NK-92 (cell line): ENCODE results near the gene KLHL12.

Experiments
- DNase-seq: peaks from one replicate; lab custom pipeline; 2025; ENCODE audit not compliant: unreplicated experiment; lab: John Stamatoyannopoulos, UW

The KLHL12 gene

DNA sequence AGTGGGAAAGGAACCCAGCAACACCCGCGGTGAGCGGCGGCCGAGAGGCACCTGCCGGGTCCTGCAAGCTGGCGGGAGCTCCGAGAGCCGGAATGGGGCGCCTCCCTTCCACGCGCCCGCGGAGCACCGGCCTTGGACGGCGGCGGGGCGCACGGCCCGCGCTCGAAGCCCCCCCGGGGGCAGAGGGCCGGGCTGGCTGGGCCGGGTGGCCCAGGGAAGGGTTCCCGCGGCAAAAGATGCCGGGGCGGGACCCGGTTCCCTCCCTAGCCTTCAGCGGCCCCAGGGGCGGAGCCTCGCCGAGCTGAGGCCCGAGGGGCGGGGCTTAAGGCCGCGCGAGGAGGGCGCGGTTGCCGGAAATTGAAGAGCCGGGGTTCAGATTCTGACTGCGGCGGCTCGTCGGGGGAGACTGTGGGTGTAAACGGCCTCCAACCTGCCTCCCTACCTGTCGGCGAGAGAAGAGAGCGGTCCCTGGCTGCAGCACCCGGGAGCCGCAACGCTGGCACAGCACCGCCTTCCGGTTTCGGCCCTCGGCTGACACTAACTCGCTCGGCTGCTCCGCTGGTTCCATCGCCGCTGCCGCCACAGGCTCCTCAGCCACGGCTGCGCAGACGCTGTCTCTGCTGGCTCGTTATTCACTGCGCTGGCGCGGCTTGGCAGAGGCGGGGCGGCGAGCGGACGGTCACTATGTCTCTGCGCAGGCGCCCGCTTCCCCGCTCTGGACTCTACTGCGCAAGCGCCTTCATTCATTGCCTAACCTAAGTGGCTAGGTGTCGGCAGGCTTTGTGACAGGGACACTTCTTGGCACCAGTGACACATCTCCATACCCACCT is 38.3 kb downstream of the KLHL12 start, which contains the start of gene RABIF:
Gene RABIF (minus strand): TSS at position 619 of the 830 bp plus-strand sequence. CDS start 51 bp downstream, at position 568.
- peak; percentile 83 for DNase-seq

DNA sequence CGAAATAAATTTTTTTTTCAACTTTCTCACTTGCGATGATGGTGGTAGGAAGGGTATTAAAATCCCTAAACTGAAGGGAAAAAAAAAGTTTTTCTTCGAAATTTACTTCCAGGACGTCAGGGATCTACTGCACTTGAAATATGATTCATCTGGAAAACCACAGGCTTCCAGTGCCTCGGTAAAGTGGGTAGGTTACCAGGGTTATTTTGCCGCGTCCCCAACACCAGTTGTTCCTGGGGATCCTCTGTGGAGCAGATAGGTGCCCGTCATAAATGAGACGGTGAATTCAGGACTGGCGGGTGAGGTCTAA is 38.9 kb downstream of the KLHL12 start:
- DNase-seq, result no peak

DNA sequence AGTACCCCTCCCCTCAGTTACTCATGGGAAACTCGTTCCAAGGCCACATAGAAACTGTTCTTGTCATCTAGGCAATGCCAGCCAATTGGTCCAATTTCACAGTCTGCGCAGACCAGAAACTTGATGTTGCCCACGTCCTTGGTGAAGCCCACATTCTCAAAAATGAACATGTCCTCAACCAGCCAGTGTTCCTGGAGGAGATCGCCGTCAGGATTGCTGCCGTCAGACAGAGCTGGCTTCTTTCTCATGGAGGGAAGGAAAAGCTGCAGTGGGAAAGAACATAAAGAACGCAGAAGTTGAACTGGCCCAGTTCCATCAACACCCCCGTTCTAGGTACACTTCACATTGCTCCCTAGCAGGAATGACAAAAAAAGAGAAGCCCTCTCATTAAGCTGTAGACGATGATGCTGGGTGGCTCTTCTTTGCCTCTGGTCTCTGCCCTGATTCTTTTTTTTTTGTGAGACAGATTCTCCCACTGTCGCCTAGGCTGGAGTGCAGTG is 46.0 kb downstream of the KLHL12 start:
- DNase-seq, result no peak

DNA sequence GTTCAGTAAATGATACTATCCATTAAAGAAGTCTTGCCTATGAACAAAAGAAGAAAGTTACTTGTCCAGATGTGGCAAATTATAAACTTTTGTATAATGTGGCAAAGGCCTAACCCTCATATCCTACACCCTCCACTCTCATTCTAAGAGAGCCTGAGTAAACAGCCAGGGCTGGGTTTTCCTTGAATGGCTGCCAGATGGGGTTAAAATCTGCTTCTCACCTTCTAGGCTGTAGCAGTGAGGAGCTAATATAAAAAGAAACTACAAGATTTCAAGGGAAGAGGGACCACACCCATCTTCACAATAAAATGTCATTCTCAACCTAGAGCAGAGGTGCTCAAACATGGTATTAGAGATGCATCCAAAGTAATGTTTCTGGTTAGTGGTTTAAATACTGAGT is 47.0 kb downstream of the KLHL12 start:
- DNase-seq, result no peak

DNA sequence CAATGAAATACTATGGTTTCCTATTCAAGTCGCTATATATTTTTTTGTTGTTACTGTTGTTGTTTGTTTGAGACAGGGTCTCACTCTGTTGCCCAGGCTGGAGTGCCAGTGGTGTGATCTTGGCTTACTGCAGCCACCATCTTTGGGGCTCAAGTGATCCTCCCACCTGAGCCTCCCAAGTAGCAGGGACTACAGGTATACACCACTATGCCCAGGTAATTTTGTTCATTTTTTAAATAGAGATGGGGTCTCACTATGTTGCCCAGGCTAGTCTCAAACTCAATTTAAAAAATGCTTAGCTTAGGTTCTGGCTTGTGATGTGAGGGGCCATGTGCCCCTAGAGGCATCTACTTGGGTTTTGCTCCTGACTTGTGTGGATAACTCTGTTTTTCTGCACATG is 47.9 kb downstream of the KLHL12 start:
- no peak for DNase-seq

DNA sequence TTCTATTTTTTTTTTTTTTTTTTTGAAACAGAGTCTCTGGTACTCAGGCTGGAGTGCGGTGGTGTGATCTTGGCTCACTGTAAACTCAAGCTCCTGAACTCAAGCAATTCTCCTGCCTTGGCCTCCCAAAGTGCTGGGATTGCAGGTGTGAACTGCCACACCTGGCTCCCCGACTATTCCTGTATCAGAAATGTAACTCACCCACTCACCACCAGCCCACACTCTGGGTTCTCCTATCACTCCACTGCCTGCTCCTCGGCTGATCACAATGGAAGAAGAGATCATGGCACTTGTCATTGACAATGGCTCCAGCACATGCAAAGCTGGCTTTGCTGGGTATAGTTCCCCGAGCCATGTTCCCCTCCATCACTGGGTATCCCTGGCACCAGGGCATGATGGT is 54.0 kb downstream of the KLHL12 start:
- no peak for DNase-seq

DNA sequence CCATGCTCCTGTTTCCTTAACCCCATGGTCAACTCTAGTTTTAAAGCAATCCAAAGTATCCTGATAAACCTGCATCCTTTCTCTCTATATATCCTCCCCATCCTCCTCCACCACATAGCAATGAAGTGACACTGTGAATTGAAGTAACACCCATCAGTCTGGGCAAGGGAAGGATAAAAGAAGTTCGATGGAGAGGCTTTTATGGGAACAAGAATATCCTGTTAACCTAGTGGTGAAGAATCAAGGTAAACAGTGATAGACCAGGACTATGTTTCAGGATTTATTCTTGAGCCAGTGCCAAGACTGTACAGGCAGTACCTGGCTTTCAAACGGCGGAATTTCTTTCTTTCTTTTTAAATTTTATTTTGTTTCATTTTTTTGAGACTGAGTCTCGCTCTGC is 55.7 kb downstream of the KLHL12 start:
- DNase-seq, result no peak

DNA sequence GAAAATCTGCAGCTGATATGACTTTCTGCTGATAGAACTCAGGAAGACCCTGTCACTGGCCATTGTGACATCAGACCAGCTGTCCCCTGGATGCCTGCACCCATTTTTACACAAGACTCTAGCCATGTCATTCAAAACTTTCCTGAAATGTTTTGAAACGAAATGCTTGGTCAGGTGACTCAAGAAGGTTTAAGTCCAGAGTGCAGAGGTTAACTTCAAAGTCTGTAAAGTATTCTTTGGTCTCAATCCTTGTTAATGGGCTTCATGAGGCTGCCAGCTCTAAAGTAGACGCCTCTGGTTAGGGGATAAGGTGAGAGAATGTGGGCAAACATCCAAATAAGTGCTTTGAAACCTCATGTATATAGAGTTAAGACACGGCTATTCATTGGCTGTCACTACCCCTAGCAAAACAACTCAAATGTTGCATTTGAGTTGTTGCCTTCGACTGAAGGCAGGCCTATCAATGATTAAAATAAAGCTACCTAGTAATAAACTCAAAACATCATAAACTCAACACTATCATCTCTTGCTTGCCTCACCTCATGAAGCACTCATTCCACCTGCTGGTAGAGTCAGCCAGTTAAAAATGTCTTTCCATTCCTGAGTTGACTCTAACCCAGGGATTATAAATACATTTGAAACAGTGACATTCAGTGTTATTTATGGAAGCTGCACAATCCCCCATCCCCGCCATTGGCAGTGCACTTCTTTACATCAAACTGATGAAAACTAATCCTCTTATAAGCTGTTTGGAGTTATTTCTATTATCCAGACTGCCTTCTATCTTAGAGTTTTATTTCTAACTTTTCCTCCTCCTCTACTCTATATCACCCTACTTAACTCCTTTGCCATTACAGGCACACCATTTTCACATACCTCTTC is 64.1 kb downstream of the KLHL12 start:
- DNase-seq, result no peak

DNA sequence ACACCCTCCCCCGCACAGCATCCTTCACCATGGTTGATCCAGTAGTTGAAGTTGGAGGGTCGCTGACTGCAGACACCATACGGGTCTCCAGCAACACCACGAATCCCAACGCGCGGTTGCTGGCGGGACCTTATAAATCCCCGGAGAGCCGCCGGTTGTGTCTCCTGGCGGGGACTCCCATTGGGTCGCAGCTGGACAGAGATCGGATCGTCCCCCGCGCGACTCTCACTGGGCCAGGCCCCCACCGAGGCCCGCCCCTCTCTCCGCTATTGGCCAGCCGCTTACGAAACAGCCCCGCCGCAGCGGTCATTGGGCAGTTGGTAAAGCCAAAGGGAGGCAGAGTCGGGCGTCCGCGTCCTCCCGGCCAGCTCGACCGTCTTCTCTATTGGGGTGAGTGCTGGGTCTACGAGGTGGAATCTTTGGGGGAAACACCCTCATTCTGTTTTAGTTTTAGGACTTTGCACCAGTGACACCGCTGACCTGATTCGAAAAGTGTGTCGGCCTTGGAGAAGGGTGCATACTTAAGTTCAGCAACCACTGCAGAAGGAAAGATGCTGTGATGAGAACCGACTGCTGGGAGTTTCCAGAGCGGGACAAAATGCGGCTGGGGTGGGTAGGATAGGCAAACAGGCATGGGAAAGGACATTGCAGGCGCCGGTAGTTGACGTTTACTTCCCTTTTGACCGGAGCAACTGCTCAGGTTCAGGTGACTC is 65.5 kb downstream of the KLHL12 start:
- DNase-seq, result no peak

DNA sequence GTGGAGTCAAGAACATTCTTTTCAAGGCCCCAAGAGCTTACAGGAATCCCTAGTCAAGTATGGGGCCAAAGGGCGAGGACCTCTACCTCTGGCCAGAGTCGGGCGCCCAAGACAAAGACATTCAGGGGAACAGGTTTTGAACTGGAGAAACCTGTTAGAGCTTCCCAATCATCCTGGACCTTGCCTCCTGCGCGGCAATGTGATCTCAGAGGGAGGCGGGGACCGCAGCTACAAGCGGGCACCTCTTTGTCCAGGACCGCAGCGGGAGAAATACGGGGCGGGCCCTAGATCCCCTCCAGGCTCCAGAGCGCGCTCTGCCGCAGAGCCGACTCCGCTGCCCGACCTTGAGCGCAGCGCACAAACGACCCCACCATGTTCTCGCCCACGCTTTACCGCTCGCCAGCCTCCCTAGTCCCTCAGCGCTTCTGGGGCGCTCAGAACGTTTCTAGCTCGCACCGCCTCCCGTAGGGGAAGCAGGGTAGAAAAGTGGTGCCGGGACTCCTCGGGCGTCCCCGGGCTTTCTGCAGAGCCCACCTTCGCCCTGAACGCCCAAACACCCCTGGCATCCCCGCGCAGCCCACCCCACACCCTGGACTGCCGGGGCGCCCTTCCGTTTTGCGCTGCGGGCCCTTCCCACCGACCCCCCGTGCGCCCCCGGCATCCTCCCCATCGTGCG is 66.2 kb downstream of the KLHL12 start:
- no peak for DNase-seq

DNA sequence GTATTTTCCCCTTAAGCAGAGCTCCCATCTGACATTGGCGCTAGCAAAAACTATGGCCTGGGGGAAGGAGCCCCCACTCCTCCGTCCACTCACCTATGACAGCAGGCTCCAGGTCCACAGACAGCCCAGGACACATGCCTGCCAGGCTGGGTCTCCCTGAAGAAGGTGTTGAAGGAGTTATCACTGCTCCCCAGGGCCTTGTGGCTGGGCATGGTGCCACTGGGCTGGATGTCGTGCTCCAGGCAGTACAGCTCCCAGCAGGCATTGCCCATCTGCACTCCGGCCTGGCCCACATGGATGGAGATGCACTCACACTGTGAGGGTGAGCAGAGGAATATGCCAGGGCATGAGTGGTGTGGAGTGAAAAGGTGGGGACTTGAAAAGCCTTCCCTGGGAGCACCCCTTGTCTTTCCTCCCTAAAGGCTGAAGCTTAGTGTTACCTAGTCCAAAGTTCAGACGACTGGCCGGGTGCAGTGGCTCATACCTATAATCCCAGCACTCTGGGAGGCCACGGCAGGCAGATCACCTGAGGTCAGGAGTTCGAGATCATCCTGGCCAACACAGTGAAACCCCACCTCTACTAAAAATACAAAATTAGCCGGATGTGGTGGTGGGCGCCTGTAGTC is 68.1 kb downstream of the KLHL12 start:
- DNase-seq, result no peak

DNA sequence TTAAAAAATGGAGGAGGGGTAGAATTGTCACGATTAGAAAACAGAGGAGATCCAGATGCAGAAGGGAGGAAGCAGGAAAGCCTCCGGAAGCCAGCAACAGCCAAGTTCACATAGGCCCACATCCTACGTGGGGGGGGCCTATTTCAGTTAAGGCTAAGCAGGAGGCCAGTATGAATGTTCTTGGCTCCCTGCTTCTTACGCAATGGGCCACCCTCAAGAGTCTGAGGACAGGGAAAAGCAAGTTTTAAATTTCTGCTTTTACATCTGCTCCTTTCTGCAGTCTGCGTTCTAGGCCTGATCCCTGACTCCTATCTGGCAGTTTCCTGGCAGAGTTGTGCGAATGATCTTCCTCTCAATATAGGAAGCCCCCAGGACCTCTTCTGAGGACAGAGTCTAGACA is 68.7 kb downstream of the KLHL12 start:
- no peak for DNase-seq

DNA sequence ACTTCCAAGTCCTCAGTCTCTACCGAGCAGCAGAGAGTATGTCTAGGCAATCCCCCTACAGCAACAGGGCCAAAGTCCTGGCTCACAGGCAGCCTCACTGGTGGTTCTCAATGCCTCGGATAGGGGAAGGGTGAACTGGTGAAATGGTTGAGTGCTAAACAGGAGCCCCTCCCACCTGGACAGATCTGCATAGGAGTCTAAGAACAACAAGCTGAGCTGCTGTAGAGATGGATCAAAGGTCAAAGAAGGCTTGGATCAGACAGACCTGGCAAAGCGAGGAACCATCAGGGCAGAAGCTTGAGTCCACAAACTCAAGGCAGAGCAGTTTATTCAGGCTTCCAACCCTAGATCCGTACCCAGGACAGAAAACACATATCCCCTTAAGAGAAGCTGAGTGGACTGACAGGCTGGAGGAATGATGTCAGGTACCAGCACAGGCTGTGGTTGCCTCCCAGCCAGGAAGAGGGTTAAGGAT is 69.9 kb downstream of the KLHL12 start:
- no peak for DNase-seq

DNA sequence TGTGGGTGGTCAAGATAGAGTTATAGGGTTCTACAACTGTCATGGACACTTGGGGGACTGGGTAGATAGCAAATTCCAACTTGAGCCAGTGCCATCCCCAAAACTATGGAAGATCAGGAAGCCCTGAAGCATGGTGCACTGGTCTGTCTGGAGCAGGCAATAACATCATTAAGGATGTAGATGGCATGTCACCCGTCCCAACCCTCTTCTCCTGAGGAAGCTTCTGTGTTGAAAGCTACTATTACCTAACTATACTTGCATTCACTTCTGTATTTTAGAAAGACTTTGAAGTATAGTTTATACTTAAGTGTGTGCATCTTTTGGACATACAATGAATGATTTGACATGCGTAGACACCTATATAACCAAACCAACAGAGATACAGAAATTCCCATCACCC is 71.0 kb downstream of the KLHL12 start:
- no peak for DNase-seq

DNA sequence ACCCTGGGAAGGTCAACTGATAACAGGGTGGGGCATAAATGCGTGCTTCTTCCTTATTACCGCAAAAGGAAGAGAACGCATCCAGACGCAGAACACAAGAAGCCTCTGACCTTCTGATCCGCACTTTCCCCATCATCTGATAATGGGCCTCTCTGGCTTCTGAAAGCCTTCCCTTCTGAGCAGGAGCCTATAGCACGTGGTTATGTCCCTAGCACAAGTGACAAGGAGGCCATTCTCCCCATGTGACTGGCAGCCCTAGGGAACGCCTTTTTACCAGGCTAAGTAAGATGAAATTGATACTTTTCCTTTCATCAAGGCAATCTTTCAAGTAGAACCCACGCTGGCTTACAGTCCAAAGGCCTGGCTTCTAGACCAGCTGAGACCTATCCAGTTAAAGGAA is 72.2 kb downstream of the KLHL12 start:
- no peak for DNase-seq

DNA sequence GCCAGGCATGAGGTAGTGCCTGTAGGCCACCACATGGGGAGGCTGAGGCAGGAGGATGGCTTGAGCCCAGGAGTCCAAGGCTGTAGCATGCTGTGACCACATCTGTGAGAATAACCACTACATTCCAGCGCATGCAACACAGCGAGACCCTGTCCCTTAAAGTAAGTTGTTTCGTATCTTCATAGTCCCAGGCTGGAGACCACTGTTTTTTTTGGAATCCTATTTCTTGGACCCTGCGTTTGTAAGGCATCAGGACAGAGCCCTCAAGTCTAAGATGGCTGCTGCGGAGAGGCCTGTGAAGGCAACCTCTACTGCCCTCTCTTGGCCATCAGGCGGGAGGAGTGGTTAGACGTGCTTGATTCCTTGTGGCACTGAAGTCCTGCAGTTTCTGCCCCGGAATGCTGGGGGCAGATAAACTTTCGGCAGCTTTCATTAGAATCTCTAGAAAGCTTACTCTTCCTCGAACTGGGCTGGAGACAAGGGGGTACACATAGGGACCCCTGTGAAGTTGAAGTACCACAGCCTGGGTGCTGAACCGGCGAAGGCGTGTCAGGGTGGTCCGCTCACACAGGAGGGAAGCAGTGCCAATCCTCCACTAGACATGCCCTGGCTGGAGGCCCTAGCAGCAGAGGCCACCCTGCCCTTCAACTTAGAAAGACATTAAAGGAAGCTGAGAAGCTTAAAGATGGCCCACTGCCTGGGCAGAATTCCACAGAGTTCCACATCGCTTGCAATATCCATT is 74.7 kb downstream of the KLHL12 start:
- DNase-seq, result no peak

DNA sequence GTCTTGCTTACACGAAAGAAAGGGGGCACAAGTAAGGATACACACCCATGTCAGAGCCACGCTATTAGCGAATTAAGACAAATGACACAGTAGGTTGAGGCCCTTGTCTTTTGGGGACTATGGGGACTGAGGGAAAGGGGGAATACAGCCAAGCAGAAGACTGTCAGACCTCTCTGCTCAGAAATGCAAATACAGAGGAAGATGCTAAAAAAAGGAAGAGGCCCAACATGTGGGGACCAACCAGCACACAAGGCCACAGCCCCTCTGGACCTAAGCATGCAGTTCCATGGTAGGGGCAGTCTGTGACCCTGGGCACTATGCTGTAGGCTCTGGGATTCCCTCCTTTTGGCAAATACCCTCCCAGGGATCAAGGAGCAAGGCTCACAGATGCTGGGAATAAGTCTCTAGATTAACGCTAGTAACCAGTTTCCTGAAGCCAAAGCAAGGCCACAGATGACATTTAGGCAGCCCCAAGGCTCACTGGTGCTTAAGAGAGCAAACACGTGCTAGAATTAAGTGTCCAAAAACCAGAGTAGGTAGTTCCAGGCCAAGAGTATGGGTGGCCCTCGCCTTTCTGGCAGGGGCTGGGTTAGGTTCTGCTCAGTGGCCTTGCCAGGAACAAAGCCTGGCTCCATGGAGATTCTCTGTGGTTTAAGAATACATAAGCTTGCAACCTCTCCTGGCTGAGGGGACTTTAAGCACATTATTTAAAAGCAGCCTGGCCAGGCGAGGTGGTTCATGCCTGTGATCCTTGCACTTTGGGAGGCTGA is 76.3 kb downstream of the KLHL12 start:
- DNase-seq, result no peak

DNA sequence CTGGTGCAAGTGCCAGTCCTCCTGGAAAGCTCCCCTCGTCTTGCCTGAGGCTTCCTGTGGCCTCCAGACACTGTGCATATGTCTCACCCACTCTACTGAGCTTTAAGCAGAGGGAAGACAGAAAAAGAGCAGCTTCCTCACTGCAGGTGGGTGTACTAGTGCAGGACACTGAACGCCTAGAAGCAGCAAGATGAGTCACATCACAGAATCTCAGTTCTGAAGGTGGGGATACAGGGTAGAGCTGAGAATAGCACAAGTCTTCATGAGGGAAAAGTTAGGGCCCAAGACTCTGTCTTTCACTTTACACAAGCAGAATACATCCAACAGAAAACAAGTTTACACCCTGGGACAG is 78.9 kb downstream of the KLHL12 start:
- DNase-seq, result no peak

DNA sequence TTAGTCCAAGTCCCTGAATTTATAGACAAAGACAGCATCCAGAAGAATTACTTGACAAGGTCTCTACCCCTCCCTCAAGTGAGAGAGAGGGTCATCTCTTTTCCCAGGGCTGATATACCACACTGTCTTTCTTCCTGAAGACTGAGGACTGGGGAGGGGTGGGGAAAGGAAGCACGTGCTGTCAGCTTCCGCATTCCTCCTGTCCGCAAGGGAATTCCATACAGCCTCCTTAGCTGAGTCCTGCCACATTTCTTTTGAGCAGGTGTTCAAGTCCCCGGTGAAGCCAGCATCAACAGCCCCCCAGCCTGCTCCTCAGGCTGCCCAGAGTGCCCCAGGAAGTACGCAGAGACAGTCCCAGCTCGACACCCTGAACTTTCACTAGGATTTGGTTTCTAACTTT is 82.1 kb downstream of the KLHL12 start:
- no peak for DNase-seq
